Mammary epithelial cell (primary cell): Measurements from ENCODE around the gene STAB1.

Source experiments
- EZH2 ChIP-seq: IDR thresholded peaks from 2 replicates; pipeline ENCODE4 v1.6.1; 2012; ENCODE audit warnings: low read length, inconsistent platforms, borderline replicate concordance
- TF ChIP-seq, protein P1 (sequence below), 2 donors: IDR thresholded peaks in 1 of 2; conservative IDR thresholded peaks in 1 of 2; 2 replicates each; pipeline ENCODE4 v1.5.1; 2011 to 2012; ENCODE audit warnings: inconsistent platforms in 2 of 2, low read length in 2 of 2, mild to moderate bottlenecking in 2 of 2, control low read depth in 1 of 2, low read depth in 1 of 2; ENCODE audit not compliant: insufficient read depth in 1 of 2; ENCODE audit errors: extremely low read depth in 1 of 2

DNA sequence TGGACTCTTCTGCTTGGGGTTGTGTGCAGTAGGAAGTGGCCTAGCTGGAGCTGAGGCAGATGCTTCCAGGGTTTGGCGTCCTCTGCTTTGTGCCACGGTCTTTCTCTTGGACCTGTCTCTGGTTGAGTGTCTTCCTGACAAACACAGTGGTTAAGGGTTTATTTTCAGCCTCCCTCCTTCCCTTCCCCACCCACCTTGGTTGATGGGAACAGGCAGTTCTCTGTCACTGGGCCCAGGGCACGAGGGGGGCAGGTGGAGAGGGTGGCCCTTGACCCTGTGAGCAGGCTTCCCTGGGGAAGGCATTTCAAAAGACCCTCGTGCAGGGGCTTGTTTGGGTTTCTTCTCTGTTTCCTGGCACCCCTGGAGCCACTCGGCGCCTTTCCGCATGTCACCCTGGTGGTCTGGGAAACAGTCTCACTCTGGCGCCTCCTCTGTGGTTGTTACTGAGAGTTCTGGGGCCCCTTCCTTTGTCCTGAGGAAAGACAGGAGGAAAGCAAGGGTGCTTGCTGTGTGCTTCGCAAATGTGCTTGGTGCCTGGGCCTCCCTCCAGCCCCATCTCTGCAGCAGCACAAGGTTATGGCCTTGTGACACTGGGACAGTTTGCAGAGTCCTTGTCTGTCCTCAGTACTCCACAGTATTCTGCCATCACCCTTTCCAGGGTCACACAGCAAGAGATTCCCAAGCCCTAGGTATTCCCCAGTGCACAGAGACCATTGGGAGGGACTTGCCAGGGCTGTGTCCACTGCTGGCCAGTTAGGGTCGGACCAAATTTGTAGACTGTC, 10.3 kb upstream of the STAB1 start:
- no peak for TF ChIP-seq EZH2
- TF ChIP-seq, protein P1, sequence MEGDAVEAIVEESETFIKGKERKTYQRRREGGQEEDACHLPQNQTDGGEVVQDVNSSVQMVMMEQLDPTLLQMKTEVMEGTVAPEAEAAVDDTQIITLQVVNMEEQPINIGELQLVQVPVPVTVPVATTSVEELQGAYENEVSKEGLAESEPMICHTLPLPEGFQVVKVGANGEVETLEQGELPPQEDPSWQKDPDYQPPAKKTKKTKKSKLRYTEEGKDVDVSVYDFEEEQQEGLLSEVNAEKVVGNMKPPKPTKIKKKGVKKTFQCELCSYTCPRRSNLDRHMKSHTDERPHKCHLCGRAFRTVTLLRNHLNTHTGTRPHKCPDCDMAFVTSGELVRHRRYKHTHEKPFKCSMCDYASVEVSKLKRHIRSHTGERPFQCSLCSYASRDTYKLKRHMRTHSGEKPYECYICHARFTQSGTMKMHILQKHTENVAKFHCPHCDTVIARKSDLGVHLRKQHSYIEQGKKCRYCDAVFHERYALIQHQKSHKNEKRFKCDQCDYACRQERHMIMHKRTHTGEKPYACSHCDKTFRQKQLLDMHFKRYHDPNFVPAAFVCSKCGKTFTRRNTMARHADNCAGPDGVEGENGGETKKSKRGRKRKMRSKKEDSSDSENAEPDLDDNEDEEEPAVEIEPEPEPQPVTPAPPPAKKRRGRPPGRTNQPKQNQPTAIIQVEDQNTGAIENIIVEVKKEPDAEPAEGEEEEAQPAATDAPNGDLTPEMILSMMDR (conservative IDR thresholded peaks at IDR 0.05 in 1 of 2, IDR thresholded peaks at IDR 0.05 in 1 of 2; ENCODE audit: extremely low read depth in 1 of 2, insufficient read depth in 1 of 2, low read depth in 1 of 2, low read length in 2 of 2): no peak
